ENCODE results near the gene SLC39A3. TPM values are rescaled to one million over a fixed set of nuclear protein-coding genes. Genes with fewer than 3 reads are reported as not detected.

Gene SLC39A3
- total and polyA plus RNA-seq, 2 of the 8 experiments (the other 6 are each of a cell fraction or from before 2014, with no cell fraction given), result 33.0 to 52.9 TPM

DNA sequence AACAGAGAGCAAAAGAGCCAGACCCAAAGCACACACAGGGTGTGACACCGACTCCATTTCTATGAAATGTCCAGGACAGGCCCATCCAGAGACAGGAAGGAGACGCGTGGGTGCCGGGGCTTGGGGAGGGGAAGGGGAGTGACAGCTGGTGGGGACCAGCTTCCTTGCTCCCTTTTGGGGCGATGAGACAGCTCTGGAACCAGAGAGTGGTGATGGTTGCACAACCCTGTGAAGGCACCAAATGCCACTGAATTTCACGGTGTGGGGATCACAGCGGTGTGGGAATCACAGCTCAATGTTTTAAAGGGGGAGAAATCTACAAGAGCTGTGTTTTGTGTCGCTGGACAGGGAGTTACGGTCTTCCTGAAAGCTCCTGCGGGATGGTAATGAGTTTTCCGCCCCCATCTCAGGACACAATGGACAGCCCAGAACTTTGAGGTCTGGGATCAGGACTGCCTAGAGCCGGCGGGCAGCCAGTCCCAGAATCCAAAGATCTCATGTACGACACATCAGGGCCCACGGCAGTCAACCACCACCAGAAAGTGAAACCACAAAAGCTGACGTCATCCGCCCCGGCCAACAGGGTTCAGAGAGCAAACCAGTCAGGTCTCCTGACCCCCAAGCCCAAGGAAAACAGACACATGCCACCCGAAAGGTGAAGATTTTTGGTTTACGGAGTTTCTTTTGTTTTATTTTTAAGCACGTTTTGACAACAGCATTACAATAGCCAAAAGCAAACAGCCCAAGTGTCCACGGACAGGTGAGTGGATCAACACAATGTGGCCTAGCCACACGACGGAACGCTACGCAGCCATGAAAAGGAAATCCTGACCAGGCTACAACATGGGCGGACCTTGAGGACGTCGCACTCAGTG, 36.0 kb upstream of the SLC39A3 start (continued):
- TF ChIP-seq, protein P1, sequence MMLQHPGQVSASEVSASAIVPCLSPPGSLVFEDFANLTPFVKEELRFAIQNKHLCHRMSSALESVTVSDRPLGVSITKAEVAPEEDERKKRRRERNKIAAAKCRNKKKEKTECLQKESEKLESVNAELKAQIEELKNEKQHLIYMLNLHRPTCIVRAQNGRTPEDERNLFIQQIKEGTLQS (IDR thresholded peaks at IDR 0.05; ENCODE audit: insufficient read depth, low read depth, low read length), result no peak
- TF ChIP-seq JUN (IDR thresholded peaks at IDR 0.05; ENCODE audit: low read depth, low read length), result no peak
- no peak for TF ChIP-seq KDM4A (IDR thresholded peaks at IDR 0.05; ENCODE audit: low read depth, low read length, severe bottlenecking)
- TF ChIP-seq RNF2 (IDR thresholded peaks at IDR 0.05; ENCODE audit: borderline replicate concordance, low read depth, low read length, missing control alignments, poor library complexity, severe bottlenecking), result no peak
- no peak for TF ChIP-seq TBP (IDR thresholded peaks at IDR 0.05; ENCODE audit: low read depth, low read length)
- TF ChIP-seq, protein P2, sequence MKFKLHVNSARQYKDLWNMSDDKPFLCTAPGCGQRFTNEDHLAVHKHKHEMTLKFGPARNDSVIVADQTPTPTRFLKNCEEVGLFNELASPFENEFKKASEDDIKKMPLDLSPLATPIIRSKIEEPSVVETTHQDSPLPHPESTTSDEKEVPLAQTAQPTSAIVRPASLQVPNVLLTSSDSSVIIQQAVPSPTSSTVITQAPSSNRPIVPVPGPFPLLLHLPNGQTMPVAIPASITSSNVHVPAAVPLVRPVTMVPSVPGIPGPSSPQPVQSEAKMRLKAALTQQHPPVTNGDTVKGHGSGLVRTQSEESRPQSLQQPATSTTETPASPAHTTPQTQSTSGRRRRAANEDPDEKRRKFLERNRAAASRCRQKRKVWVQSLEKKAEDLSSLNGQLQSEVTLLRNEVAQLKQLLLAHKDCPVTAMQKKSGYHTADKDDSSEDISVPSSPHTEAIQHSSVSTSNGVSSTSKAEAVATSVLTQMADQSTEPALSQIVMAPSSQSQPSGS (IDR thresholded peaks at IDR 0.05; ENCODE audit: low read length), result no peak
- TF ChIP-seq MAFK (IDR thresholded peaks at IDR 0.05; ENCODE audit: low read depth, low read length), result no peak
- no peak for TF ChIP-seq SAP30 (IDR thresholded peaks at IDR 0.05; ENCODE audit: insufficient read depth, insufficient replicate concordance, low read length)
- TF ChIP-seq SIN3A (conservative IDR thresholded peaks at IDR 0.05 in 1 of 2, IDR thresholded peaks at IDR 0.05 in 1 of 2; ENCODE audit: low read depth in 1 of 2, low read length in 2 of 2), result no peak

All from H1 (cell line).